ENCODE results near the gene PATJ. TPM values are rescaled to one million over a fixed set of nuclear protein-coding genes. Genes with fewer than 3 reads are reported as not detected.
A peak's percentile ranks its signal among the peaks of the same experiment; 100 is the strongest.
"Not testable (repeated sequence)": the region's sequence is repeated elsewhere in the genome, so short reads cannot be mapped to it uniquely, and the experiment has no call there.

The PATJ gene
- total RNA-seq, 1 donor from 2014 or later = 39.4 TPM

- H3K27ac Mint-ChIP-seq = peak overlapping the region; percentile 78
- no peak for DNase-seq (ENCODE audit: extremely low spot score, unreplicated experiment)
- TF ChIP-seq CTCF (conservative IDR thresholded peaks at IDR 0.05) = no peak
Measured at GRCh38 chr1:61887931-61888564, 145.8 kb downstream of the PATJ start.

DNA sequence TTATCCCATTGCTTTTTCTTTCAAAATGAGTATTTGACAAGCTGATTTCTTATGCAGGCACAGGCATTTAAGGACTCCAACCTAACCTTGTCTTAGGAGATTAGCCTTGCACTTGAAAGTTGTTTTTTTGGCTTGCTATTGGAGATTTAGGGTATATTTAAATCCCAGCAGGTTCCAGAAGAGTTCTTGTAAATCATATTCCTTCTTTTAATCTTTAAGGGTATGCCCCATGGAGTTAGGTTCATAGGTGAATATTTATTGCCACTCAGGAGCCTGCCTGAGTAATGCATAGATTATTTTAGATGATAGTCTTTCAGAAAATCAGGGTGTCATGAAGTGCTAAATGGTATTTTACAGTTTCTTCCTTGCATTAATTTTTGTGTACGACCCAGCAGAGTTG is 146.5 kb downstream of the PATJ start:
- Mint-ChIP-seq H3K27me3 (no peaks in the 10 kb centered on the region), H3K4me3 (no peak overlapping the region)

More at GRCh38 chr1:61887931-61888564, 145.8 kb downstream of the PATJ start:
- no peak overlapping the region for H3K4me3 Mint-ChIP-seq
- peaks cover 23% of the 10 kb centered on the region for H3K4me1 Mint-ChIP-seq (ENCODE audit: unreplicated experiment)
- no peaks in the 10 kb centered on the region for H3K27me3 Mint-ChIP-seq
- peaks cover 6% of the 10 kb centered on the region for H3K9me3 Mint-ChIP-seq
- H3K36me3 Mint-ChIP-seq = peaks cover 26% of the 10 kb centered on the region

DNA sequence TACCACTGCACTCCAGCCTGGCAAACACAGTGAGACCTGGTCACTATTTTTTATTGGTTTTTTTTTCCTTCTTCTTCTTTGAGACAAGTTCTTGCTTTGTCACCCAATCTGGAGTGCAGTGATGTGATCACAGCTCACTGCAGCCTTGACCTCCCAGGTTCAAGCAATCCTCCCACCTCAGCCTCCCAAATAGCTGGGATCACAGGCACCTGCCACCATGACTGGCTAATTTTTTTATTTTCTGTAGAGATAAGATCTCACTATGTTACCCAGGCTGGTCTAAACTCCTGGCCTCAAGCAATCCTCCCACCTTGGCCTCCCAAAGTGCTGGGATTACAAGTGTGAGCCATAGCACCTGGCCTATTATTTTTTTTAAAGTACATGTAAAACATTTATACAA is 148.2 kb downstream of the PATJ start:
- peaks cover 23% of the 10 kb centered on the region for H3K4me1 Mint-ChIP-seq (ENCODE audit: unreplicated experiment)
- not testable (repeated sequence) for H3K27ac Mint-ChIP-seq; H3K4me3 Mint-ChIP-seq; H3K27me3 Mint-ChIP-seq; H3K9me3 Mint-ChIP-seq; DNase-seq (ENCODE audit: extremely low spot score, unreplicated experiment)
- H3K36me3 Mint-ChIP-seq = peaks cover 28% of the 10 kb centered on the region

More for the DNA sequence above, 146.5 kb downstream of the PATJ start:
- peaks cover 6% of the 10 kb centered on the region for H3K9me3 Mint-ChIP-seq
- H3K36me3 Mint-ChIP-seq = peaks cover 26% of the 10 kb centered on the region
- no peak for DNase-seq (ENCODE audit: extremely low spot score, unreplicated experiment)
- peak overlapping the region; percentile 5 for H3K27ac Mint-ChIP-seq
- TF ChIP-seq CTCF (conservative IDR thresholded peaks at IDR 0.05) = no peak
- H3K4me1 Mint-ChIP-seq (ENCODE audit: unreplicated experiment) = peaks cover 23% of the 10 kb centered on the region

DNA sequence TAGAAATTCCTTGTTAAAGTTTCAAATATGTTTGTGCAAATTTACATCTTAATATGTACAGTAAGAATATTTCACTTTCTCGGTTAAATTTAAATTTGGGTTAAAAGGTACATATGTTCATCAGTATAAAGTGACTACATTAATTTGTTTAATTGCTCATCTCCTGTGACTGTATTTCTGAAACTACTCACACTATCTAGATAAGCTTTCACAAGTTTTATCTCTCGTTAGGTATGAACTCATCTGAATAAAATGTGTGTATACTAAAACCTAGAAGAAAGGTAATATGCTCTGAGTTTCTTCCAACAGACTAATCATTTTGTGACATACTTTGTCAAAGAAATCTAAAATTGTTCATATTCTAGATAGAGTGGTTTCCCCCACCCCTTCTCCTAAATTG is 150.7 kb downstream of the PATJ start:
- no peak overlapping the region for H3K4me3 Mint-ChIP-seq
- no peaks in the 10 kb centered on the region for H3K27me3 Mint-ChIP-seq
- peaks cover 7% of the 10 kb centered on the region for H3K9me3 Mint-ChIP-seq
- peaks cover 18% of the 10 kb centered on the region for H3K36me3 Mint-ChIP-seq
- peaks cover 13% of the 10 kb centered on the region for H3K4me1 Mint-ChIP-seq (ENCODE audit: unreplicated experiment)
- H3K27ac Mint-ChIP-seq = no peak overlapping the region
- no peak for TF ChIP-seq CTCF (conservative IDR thresholded peaks at IDR 0.05)
- no peak for DNase-seq (ENCODE audit: extremely low spot score, unreplicated experiment)

DNA sequence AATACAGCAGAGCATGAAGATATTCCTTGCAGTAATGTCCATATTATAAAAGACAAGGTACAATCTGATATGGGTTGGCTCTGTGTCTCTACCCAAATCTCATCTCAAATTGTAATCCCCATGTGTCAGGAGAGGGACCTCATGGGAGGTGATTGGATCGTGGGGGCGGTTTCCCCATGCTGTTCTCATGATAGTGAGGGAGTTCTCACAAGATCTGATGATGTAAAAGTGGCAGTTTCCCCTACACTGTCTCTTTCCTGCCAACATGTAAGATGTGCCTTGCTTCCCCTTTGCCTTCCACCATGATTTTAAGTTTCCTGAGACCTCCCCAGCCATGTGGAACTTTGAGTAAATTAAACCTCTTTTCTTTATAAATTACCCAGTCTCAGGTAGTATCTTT is 152.0 kb downstream of the PATJ start:
- peaks cover 21% of the 10 kb centered on the region for H3K36me3 Mint-ChIP-seq
- not testable (repeated sequence) for H3K27me3 Mint-ChIP-seq; H3K27ac Mint-ChIP-seq; H3K9me3 Mint-ChIP-seq; H3K4me1 Mint-ChIP-seq (ENCODE audit: unreplicated experiment); DNase-seq (ENCODE audit: extremely low spot score, unreplicated experiment); H3K4me3 Mint-ChIP-seq

- Mint-ChIP-seq H3K4me3 (no peak overlapping the region), H3K9me3 (peaks cover 7% of the 10 kb centered on the region), H3K36me3 (peaks cover 21% of the 10 kb centered on the region), H3K27ac (no peak overlapping the region), H3K4me1 (ENCODE audit: unreplicated experiment) (peaks cover 4% of the 10 kb centered on the region), H3K27me3 (no peaks in the 10 kb centered on the region)
- TF ChIP-seq CTCF (conservative IDR thresholded peaks at IDR 0.05) = no peak
- no peak for DNase-seq (ENCODE audit: extremely low spot score, unreplicated experiment)
Measured at GRCh38 chr1:61895175-61895574, 152.9 kb downstream of the PATJ start.

Measured in type B pancreatic cell (in vitro differentiated cells).